ENCODE measurements around the gene PSMC2. TPM values are rescaled to one million over a fixed set of nuclear protein-coding genes. Genes with fewer than 3 reads are reported as not detected.

PSMC2 gene
- total RNA-seq, 2 donors from 2014 or later, result 27.0 to 40.5 TPM

GRCh38 chr7:103389263-103389662 lies 41.8 kb downstream of the PSMC2 start:
- H3K27me3 ChIP-seq, result no peaks in the 10 kb centered on the region
- DNase-seq (no peak), ATAC-seq (no peak)
- intact Hi-C loops (cut with DNase I), result no loop called here
- H3K27ac ChIP-seq, result no peak overlapping the region
- no peaks in the 10 kb centered on the region for H3K9me3 ChIP-seq
- H3K36me3 ChIP-seq (replicated peaks in 1 of 2; ENCODE audit: insufficient read depth in 1 of 2, low read depth in 2 of 2), result no peaks in the 10 kb centered on the region
- no peaks in the 10 kb centered on the region for H3K4me1 ChIP-seq
- TF ChIP-seq POLR2A (IDR thresholded peaks at IDR 0.05) (no peak), CTCF (IDR thresholded peaks at IDR 0.05) (no peak)
- 83% methylated on average over 3 of the region's 3 CpGs for WGBS, 2 donors
- no peak overlapping the region for H3K4me3 ChIP-seq

- Histone ChIP-seq H3K4me3 (no peak overlapping the region), H3K4me1 (no peaks in the 10 kb centered on the region), H3K9me3 (no peaks in the 10 kb centered on the region), H3K27me3 (no peaks in the 10 kb centered on the region), H3K27ac (no peak overlapping the region), H3K36me3 (replicated peaks in 1 of 2; ENCODE audit: insufficient read depth in 1 of 2, low read depth in 2 of 2) (no peaks in the 10 kb centered on the region)
- ATAC-seq (no peak), DNase-seq (no peak)
- WGBS, 2 donors, result 90 to 95% methylated on average over 5 of the region's 5 CpGs
- TF ChIP-seq POLR2A (IDR thresholded peaks at IDR 0.05) (no peak), CTCF (IDR thresholded peaks at IDR 0.05) (no peak)
- intact Hi-C loops (cut with DNase I), result no loop called here
Measured at GRCh38 chr7:103391150-103391549, 43.7 kb downstream of the PSMC2 start.

- no peak for TF ChIP-seq POLR2A (IDR thresholded peaks at IDR 0.05)
- TF ChIP-seq CTCF (IDR thresholded peaks at IDR 0.05), result no peak
- WGBS, 2 donors, result 52 to 55% methylated on average over 2 of the region's 2 CpGs
- Histone ChIP-seq H3K9me3 (no peaks in the 10 kb centered on the region), H3K36me3 (replicated peaks in 1 of 2; ENCODE audit: insufficient read depth in 1 of 2, low read depth in 2 of 2) (no peaks in the 10 kb centered on the region), H3K27ac (no peak overlapping the region), H3K4me1 (no peaks in the 10 kb centered on the region), H3K4me3 (no peak overlapping the region), H3K27me3 (no peaks in the 10 kb centered on the region)
- intact Hi-C loops (cut with DNase I), result no loop called here
- DNase-seq, result no peak
- no peak for ATAC-seq
Measured at GRCh38 chr7:103391976-103392375, 44.5 kb downstream of the PSMC2 start.

- no peak overlapping the region for H3K27ac ChIP-seq
Measured at GRCh38 chr7:103394566-103394965, 47.1 kb downstream of the PSMC2 start.

More at GRCh38 chr7:103394566-103394965, 47.1 kb downstream of the PSMC2 start:
- H3K27me3 ChIP-seq, result no peaks in the 10 kb centered on the region
- TF ChIP-seq CTCF (IDR thresholded peaks at IDR 0.05) (no peak), POLR2A (IDR thresholded peaks at IDR 0.05) (no peak)
- intact Hi-C loops (cut with DNase I), result no loop called here
- no peaks in the 10 kb centered on the region for H3K9me3 ChIP-seq
- ATAC-seq (no peak), DNase-seq (no peak)
- no peak overlapping the region for H3K4me3 ChIP-seq
- H3K4me1 ChIP-seq, result no peaks in the 10 kb centered on the region
- WGBS, 2 donors, result 68 to 90% methylated on average over 4 of the region's 4 CpGs
- no peaks in the 10 kb centered on the region for H3K36me3 ChIP-seq (replicated peaks in 1 of 2; ENCODE audit: insufficient read depth in 1 of 2, low read depth in 2 of 2)
